ENCODE results near the gene HIF1A.

The HIF1A gene

GRCh38 chr14:61713724-61714437, 18.6 kb downstream of the HIF1A start:
- H3K27me3 ChIP-seq (ENCODE audit: control insufficient read depth in 1 of 2, insufficient read depth in 2 of 2, low read length in 2 of 2) = no peaks in the 10 kb centered on the region
- H3K27ac ChIP-seq (ENCODE audit: low read depth, low read length) = no peak overlapping the region
- peaks cover 9% of the 10 kb centered on the region for H3K4me1 ChIP-seq (ENCODE audit: insufficient read depth, low read length)
- H3K36me3 ChIP-seq (ENCODE audit: insufficient read depth, low read length) = no peaks in the 10 kb centered on the region
- H3K9me3 ChIP-seq (ENCODE audit: low read length) = no peaks in the 10 kb centered on the region
- H3K4me3 ChIP-seq (ENCODE audit: low read depth in 1 of 2, low read length in 2 of 2) = no peak overlapping the region
- H3K9ac ChIP-seq (ENCODE audit: low read length) = no peak overlapping the region

GRCh38 chr14:61716956-61717355, 21.6 kb downstream of the HIF1A start:
- H3K27ac ChIP-seq (ENCODE audit: low read depth, low read length) = no peak overlapping the region
- H3K9ac ChIP-seq (ENCODE audit: low read length) = no peak overlapping the region
- peaks cover 11% of the 10 kb centered on the region for H3K4me1 ChIP-seq (ENCODE audit: insufficient read depth, low read length)

GRCh38 chr14:61718039-61718438, 22.7 kb downstream of the HIF1A start:
- no peaks in the 10 kb centered on the region for H3K9me3 ChIP-seq (ENCODE audit: low read length)
- no peaks in the 10 kb centered on the region for H3K27me3 ChIP-seq (ENCODE audit: control insufficient read depth in 1 of 2, insufficient read depth in 2 of 2, low read length in 2 of 2)
- peaks cover 11% of the 10 kb centered on the region for H3K4me1 ChIP-seq (ENCODE audit: insufficient read depth, low read length)
- H3K27ac ChIP-seq (ENCODE audit: low read depth, low read length) = no peak overlapping the region
- no peak overlapping the region for H3K9ac ChIP-seq (ENCODE audit: low read length)
- H3K36me3 ChIP-seq (ENCODE audit: insufficient read depth, low read length) = no peaks in the 10 kb centered on the region
- H3K4me3 ChIP-seq (ENCODE audit: low read depth in 1 of 2, low read length in 2 of 2) = no peak overlapping the region

More at GRCh38 chr14:61716956-61717355, 21.6 kb downstream of the HIF1A start:
- no peak overlapping the region for H3K4me3 ChIP-seq (ENCODE audit: low read depth in 1 of 2, low read length in 2 of 2)
- H3K27me3 ChIP-seq (ENCODE audit: control insufficient read depth in 1 of 2, insufficient read depth in 2 of 2, low read length in 2 of 2) = no peaks in the 10 kb centered on the region
- H3K9me3 ChIP-seq (ENCODE audit: low read length) = no peaks in the 10 kb centered on the region
- no peaks in the 10 kb centered on the region for H3K36me3 ChIP-seq (ENCODE audit: insufficient read depth, low read length)

GRCh38 chr14:61719344-61720293, 24.3 kb downstream of the HIF1A start:
- Histone ChIP-seq H3K27me3 (ENCODE audit: control insufficient read depth in 1 of 2, insufficient read depth in 2 of 2, low read length in 2 of 2) (no peaks in the 10 kb centered on the region), H3K36me3 (ENCODE audit: insufficient read depth, low read length) (no peaks in the 10 kb centered on the region), H3K9me3 (ENCODE audit: low read length) (no peaks in the 10 kb centered on the region), H3K9ac (ENCODE audit: low read length) (no peak overlapping the region), H3K4me1 (ENCODE audit: insufficient read depth, low read length) (peaks cover 11% of the 10 kb centered on the region), H3K4me3 (ENCODE audit: low read depth in 1 of 2, low read length in 2 of 2) (no peak overlapping the region), H3K27ac (ENCODE audit: low read depth, low read length) (no peak overlapping the region)

- Histone ChIP-seq H3K4me1 (ENCODE audit: insufficient read depth, low read length) (peaks cover 8% of the 10 kb centered on the region), H3K9me3 (ENCODE audit: low read length) (no peaks in the 10 kb centered on the region), H3K27ac (ENCODE audit: low read depth, low read length) (no peak overlapping the region), H3K4me3 (ENCODE audit: low read depth in 1 of 2, low read length in 2 of 2) (no peak overlapping the region), H3K27me3 (ENCODE audit: control insufficient read depth in 1 of 2, insufficient read depth in 2 of 2, low read length in 2 of 2) (no peaks in the 10 kb centered on the region), H3K36me3 (ENCODE audit: insufficient read depth, low read length) (no peaks in the 10 kb centered on the region), H3K9ac (ENCODE audit: low read length) (no peak overlapping the region)
Measured at GRCh38 chr14:61720294-61720661, 25.0 kb downstream of the HIF1A start.

GRCh38 chr14:61720741-61721140, 25.4 kb downstream of the HIF1A start:
- Histone ChIP-seq H3K27ac (ENCODE audit: low read depth, low read length) (no peak overlapping the region), H3K9ac (ENCODE audit: low read length) (no peak overlapping the region), H3K9me3 (ENCODE audit: low read length) (no peaks in the 10 kb centered on the region), H3K4me1 (ENCODE audit: insufficient read depth, low read length) (peaks cover 7% of the 10 kb centered on the region), H3K27me3 (ENCODE audit: control insufficient read depth in 1 of 2, insufficient read depth in 2 of 2, low read length in 2 of 2) (no peaks in the 10 kb centered on the region), H3K36me3 (ENCODE audit: insufficient read depth, low read length) (no peaks in the 10 kb centered on the region), H3K4me3 (ENCODE audit: low read depth in 1 of 2, low read length in 2 of 2) (no peak overlapping the region)

- peaks cover 7% of the 10 kb centered on the region for H3K4me1 ChIP-seq (ENCODE audit: insufficient read depth, low read length)
- H3K9me3 ChIP-seq (ENCODE audit: low read length) = no peaks in the 10 kb centered on the region
- no peak overlapping the region for H3K9ac ChIP-seq (ENCODE audit: low read length)
- H3K36me3 ChIP-seq (ENCODE audit: insufficient read depth, low read length) = peaks cover 29% of the 10 kb centered on the region
- no peak overlapping the region for H3K4me3 ChIP-seq (ENCODE audit: low read depth in 1 of 2, low read length in 2 of 2)
- no peaks in the 10 kb centered on the region for H3K27me3 ChIP-seq (ENCODE audit: control insufficient read depth in 1 of 2, insufficient read depth in 2 of 2, low read length in 2 of 2)
- no peak overlapping the region for H3K27ac ChIP-seq (ENCODE audit: low read depth, low read length)
Measured at GRCh38 chr14:61724133-61724532, 28.8 kb downstream of the HIF1A start.

GRCh38 chr14:61726778-61727658, 31.7 kb downstream of the HIF1A start:
- Histone ChIP-seq H3K36me3 (ENCODE audit: insufficient read depth, low read length) (peaks cover 39% of the 10 kb centered on the region), H3K9me3 (ENCODE audit: low read length) (no peaks in the 10 kb centered on the region), H3K4me3 (ENCODE audit: low read depth in 1 of 2, low read length in 2 of 2) (no peak overlapping the region), H3K4me1 (ENCODE audit: insufficient read depth, low read length) (no peaks in the 10 kb centered on the region), H3K27ac (ENCODE audit: low read depth, low read length) (no peak overlapping the region), H3K9ac (ENCODE audit: low read length) (no peak overlapping the region), H3K27me3 (ENCODE audit: control insufficient read depth in 1 of 2, insufficient read depth in 2 of 2, low read length in 2 of 2) (no peaks in the 10 kb centered on the region)

GRCh38 chr14:61730756-61731373, 35.6 kb downstream of the HIF1A start:
- Histone ChIP-seq H3K4me1 (ENCODE audit: insufficient read depth, low read length) (no peaks in the 10 kb centered on the region), H3K9ac (ENCODE audit: low read length) (no peak overlapping the region), H3K27ac (ENCODE audit: low read depth, low read length) (no peak overlapping the region), H3K9me3 (ENCODE audit: low read length) (no peaks in the 10 kb centered on the region), H3K4me3 (ENCODE audit: low read depth in 1 of 2, low read length in 2 of 2) (no peak overlapping the region), H3K36me3 (ENCODE audit: insufficient read depth, low read length) (peaks cover 61% of the 10 kb centered on the region), H3K27me3 (ENCODE audit: control insufficient read depth in 1 of 2, insufficient read depth in 2 of 2, low read length in 2 of 2) (no peaks in the 10 kb centered on the region)

GRCh38 chr14:61733972-61734371, 38.7 kb downstream of the HIF1A start:
- Histone ChIP-seq H3K4me1 (ENCODE audit: insufficient read depth, low read length) (no peaks in the 10 kb centered on the region), H3K9ac (ENCODE audit: low read length) (no peak overlapping the region), H3K4me3 (ENCODE audit: low read depth in 1 of 2, low read length in 2 of 2) (no peak overlapping the region), H3K27me3 (ENCODE audit: control insufficient read depth in 1 of 2, insufficient read depth in 2 of 2, low read length in 2 of 2) (no peaks in the 10 kb centered on the region), H3K27ac (ENCODE audit: low read depth, low read length) (no peak overlapping the region), H3K36me3 (ENCODE audit: insufficient read depth, low read length) (peaks cover 56% of the 10 kb centered on the region), H3K9me3 (ENCODE audit: low read length) (no peaks in the 10 kb centered on the region)

- H3K9me3 ChIP-seq (ENCODE audit: low read length) = no peaks in the 10 kb centered on the region
- no peak overlapping the region for H3K27ac ChIP-seq (ENCODE audit: low read depth, low read length)
- peaks cover 51% of the 10 kb centered on the region for H3K36me3 ChIP-seq (ENCODE audit: insufficient read depth, low read length)
- no peaks in the 10 kb centered on the region for H3K4me1 ChIP-seq (ENCODE audit: insufficient read depth, low read length)
- H3K9ac ChIP-seq (ENCODE audit: low read length) = no peak overlapping the region
- H3K4me3 ChIP-seq (ENCODE audit: low read depth in 1 of 2, low read length in 2 of 2) = no peak overlapping the region
- no peaks in the 10 kb centered on the region for H3K27me3 ChIP-seq (ENCODE audit: control insufficient read depth in 1 of 2, insufficient read depth in 2 of 2, low read length in 2 of 2)
Measured at GRCh38 chr14:61736751-61737150, 41.4 kb downstream of the HIF1A start.
